Ramos (cell line): Measurements from ENCODE around the gene SLC24A4.

Source experiments
- in situ Hi-C: fragments of 300-500 bp; cut with MboI; formaldehyde crosslinking; loops from one replicate; pipeline ENCODE4 v1.14.3; 2022; ENCODE audit warnings: low sequenced_read_pairs; ENCODE audit not compliant: unreplicated experiment

Gene SLC24A4

GRCh38 chr14:92451755-92452154 lies 128.8 kb downstream of the SLC24A4 start:
- in situ Hi-C loops, result no loop called here

- in situ Hi-C loops, result no loop called here
These were observed 129.5 kb downstream of the SLC24A4 start for GRCh38 chr14:92452471-92452870.

DNA sequence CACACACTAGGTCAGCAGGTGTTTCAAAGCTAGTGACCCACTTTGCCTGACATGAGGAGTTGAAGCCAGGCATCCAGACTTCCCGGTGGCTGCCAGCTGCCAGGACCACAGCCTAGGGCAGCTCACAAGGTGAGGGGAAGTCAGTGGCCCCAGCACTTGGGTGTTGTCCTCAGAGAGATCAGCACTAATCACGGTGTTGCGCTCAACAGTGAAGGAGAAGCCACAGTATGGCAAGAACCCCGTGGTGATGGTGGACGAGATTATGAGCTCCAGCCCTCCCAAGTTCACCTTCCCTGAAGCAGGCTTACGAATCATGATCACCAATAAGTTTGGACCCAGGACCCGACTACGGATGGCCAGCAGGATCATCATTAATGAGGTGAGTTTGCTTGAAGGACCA lies 130.7 kb downstream of the SLC24A4 start:
- in situ Hi-C loops, result no loop called here

- in situ Hi-C loops, result no loop called here
These were observed 132.3 kb downstream of the SLC24A4 start for GRCh38 chr14:92455231-92455630.

GRCh38 chr14:92456215-92457015 lies 133.4 kb downstream of the SLC24A4 start:
- in situ Hi-C loops, result no loop called here

DNA sequence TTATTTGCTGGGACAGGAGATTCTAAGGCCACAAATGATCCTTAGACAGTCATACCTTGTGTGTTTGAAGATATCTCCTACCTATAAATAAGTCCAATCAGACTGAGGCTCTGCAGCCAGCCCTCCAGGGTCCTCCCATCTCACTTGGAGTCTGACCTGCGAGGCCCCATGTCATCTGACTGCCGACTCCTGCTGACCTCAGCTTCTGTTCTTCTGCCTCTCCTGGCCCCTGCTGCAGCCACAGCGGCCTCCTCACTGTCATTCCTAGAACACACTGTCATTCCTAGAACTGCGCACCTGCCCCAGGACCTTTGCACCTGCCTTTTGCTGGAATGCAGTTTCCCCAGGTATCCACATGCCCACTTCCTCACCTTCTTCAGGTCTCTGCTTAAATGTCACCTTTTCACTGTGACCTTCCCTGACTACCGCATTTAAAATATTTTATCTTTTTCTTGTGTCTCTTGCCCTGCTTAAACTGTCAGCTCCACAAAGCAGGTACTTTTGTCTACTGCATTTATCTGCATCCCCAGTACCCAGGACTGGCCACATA lies 134.1 kb downstream of the SLC24A4 start:
- in situ Hi-C loops, result no loop called here

DNA sequence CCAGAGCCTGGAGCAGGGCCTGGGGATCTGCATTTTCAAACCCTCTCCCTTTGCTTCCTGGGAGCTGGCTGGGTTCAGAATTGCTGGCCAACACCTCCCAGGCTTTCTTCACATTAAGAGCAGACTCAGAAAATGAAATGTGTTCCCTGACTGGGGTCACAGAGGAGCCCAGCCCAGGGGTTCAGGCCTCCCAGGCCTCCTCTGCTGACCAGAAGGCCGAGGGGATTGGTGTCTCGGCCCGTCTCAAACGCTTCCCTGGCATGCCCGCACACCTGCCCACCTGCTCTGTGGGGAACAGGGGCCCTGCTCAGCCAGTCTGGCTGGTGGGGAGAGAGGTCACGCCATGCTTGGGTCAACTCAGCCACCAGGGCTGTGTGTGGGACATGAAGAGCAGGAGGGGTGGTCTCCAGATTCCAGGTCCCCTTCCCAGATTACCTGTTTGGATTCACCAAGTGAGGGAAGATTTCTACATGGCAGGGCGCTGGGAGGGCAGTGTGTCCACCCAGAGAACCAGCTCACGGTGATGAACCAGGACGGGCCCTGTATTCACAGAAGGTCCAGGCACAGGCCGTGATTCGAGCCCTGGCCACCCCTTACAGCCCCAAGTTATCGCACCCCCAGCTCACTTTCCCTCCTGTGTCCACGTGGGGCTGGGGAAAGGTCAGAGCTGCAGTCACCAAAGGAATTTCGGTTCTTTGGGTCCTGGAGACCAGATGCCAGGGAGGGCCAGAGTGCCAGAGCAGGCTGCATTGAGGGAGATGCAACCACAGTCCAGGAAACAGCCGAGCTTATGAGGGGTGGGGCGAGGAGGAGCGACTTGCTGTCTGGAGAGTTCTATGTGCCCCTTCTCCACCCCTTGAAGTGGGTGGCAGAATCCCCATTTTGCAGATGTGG lies 135.4 kb downstream of the SLC24A4 start:
- in situ Hi-C loops, result no loop called here

- in situ Hi-C loops, result no loop called here
These were observed 136.3 kb downstream of the SLC24A4 start for GRCh38 chr14:92459030-92459949.

- in situ Hi-C loops, result no loop called here
These were observed 137.0 kb downstream of the SLC24A4 start for GRCh38 chr14:92459950-92460421.

- in situ Hi-C loops, result no loop called here
These were observed 137.6 kb downstream of the SLC24A4 start for GRCh38 chr14:92460541-92460915.

GRCh38 chr14:92460916-92461579 lies 138.1 kb downstream of the SLC24A4 start:
- in situ Hi-C loops, result no loop called here

DNA sequence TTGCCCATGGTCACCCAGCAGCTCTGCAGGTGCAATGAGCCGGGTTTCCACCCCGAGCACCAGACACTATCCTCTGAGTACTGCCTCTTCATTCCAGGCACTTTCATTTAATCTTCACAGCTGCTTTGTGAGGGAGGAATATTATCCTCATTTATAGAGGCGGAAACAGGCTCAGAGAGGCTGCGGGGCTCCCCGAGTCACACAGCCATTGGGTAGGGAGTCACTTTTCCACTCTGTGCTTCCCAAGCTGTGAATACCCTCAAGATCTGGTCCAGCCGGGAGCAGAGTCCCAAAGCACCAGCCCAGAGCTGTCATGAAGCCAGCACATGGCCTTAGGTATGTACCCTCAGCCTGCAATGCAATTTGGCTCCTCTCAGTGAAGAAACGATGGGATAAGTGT lies 138.9 kb downstream of the SLC24A4 start:
- in situ Hi-C loops, result no loop called here

DNA sequence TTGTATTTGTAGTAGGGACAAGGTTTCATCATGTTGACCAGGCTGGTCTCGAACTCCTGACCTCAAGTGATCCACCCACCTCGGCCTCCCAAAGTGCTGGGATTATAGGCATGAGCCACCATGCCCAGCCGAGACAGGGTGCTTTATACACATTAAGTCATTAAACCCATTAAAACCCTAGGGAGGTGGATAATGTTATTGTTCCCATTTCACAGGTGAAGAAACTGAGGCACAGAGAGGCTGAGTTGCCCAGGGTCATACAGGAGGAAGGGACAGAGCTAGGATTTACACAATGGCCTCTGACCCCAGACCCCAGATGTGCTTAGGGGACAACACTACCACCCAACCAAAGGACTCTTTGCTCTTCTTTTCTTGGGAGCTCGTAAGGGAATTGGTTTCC lies 139.6 kb downstream of the SLC24A4 start:
- in situ Hi-C loops, result no loop called here

DNA sequence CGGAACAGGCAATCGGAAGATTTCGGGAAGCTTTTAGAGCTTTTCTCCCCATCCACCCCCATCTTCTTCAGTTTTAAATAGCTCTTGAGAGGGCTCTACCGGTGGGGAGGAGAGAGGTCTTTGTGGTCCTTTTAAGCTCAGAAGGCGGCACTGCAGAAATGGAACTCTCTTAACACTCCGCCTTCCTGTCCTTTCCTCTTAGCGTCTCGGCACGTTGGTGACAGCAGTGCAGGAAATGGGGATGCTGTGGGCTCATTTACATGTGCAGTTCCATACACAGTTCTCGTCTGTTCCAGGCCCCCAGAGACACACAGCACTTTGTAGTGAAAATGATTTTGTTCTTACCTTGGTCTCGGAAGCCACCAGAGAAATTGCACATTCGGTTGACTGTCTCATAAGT lies 140.2 kb downstream of the SLC24A4 start:
- in situ Hi-C loops, result no loop called here

DNA sequence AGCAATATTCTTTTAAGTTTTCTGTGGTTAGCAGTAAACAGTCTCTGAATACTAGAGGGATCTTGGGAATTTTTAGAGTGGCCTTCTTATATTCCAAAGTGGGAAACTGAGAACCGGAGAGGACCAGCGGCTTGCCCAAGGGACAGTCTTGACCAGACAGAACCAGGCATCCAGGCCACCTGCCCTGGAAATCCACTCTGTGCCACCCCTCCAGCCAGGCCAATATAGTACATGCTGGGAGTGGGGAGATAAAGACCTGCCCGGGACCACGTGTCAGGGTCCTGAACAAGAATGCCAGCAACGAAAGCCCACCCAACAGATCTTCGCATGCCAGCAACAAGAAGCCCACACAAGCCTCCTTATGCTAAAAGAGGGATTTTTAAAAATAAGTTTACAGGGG lies 141.2 kb downstream of the SLC24A4 start:
- in situ Hi-C loops, result no loop called here

DNA sequence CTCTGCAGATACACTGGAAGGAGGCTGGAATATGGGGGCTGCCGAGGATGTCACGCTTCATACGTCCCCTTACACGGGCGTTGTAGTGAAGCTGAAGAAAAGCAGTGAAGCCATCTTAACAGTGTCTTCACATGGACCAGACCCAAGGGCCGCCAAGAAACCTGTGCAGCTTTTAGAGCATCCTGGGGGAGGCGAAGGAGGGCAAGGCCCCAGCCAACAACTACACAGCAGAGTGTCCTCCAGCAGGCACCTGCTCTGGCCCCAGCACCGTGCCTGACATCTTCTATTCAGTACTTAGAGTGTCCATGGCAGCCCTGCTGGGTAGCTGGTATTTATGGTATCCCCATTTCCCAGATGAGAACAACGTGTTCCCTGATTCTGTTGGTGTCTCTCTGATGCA lies 141.8 kb downstream of the SLC24A4 start:
- in situ Hi-C loops, result no loop called here

GRCh38 chr14:92465353-92466055 lies 142.5 kb downstream of the SLC24A4 start:
- in situ Hi-C loops, result no loop called here

- in situ Hi-C loops, result no loop called here
These were observed 143.1 kb downstream of the SLC24A4 start for GRCh38 chr14:92466059-92466458.

GRCh38 chr14:92469515-92469914 lies 146.6 kb downstream of the SLC24A4 start:
- in situ Hi-C loops, result no loop called here
